ENCODE measurements around the gene TROAP.

The TROAP gene

DNA sequence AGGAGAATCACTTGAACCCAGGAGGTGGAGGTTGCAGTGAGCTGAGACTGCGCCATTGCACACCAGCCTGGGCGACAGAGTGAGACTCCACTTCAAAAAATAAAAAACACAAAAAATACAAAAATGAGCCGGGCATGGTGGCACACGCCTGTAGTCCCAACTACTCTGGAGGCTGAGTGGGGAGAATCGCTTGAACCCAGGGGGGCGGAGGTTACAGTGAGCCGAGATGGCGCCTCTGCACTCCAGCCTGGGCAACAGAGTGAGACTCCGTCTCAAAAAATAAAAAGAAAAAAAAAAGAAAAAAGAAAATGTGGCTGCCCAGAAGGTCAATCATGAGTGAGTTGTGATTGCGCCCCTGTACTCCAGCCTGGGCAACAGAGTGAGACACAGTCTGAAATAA, 32.9 kb downstream of the TROAP start:
- Histone ChIP-seq H3K9me3 (ENCODE audit: insufficient read depth, low read depth, low read length) (no peaks in the 10 kb centered on the region), H3K9ac (ENCODE audit: low read depth, low read length, poor library complexity, severe bottlenecking) (no peak overlapping the region), H3K27me3 (ENCODE audit: insufficient read depth, low read length, poor library complexity, severe bottlenecking) (no peaks in the 10 kb centered on the region), H3K36me3 (ENCODE audit: insufficient read depth, low read length) (no peaks in the 10 kb centered on the region), H3F3A (ENCODE audit: low read depth) (no peaks in the 10 kb centered on the region), H4K20me1 (ENCODE audit: insufficient read depth, low read length, poor library complexity, severe bottlenecking) (no peaks in the 10 kb centered on the region), H2AFZ (ENCODE audit: low read length) (no peak overlapping the region), H3K9me2 (replicated peaks; ENCODE audit: low read depth, low read length) (no peaks in the 10 kb centered on the region), H3K4me1 (ENCODE audit: insufficient read depth, low read length, poor library complexity, severe bottlenecking) (no peaks in the 10 kb centered on the region), H3K4me2 (ENCODE audit: low read depth, low read length, poor library complexity, severe bottlenecking) (no peak overlapping the region), H3K79me2 (ENCODE audit: insufficient read depth, low read length) (no peaks in the 10 kb centered on the region), H3K4me3 (ENCODE audit: low read length, poor library complexity, severe bottlenecking) (no peak overlapping the region)
- TF ChIP-seq EZH2phosphoT487 (IDR thresholded peaks at IDR 0.05; ENCODE audit: borderline replicate concordance): no peak
- TF ChIP-seq, protein P1, sequence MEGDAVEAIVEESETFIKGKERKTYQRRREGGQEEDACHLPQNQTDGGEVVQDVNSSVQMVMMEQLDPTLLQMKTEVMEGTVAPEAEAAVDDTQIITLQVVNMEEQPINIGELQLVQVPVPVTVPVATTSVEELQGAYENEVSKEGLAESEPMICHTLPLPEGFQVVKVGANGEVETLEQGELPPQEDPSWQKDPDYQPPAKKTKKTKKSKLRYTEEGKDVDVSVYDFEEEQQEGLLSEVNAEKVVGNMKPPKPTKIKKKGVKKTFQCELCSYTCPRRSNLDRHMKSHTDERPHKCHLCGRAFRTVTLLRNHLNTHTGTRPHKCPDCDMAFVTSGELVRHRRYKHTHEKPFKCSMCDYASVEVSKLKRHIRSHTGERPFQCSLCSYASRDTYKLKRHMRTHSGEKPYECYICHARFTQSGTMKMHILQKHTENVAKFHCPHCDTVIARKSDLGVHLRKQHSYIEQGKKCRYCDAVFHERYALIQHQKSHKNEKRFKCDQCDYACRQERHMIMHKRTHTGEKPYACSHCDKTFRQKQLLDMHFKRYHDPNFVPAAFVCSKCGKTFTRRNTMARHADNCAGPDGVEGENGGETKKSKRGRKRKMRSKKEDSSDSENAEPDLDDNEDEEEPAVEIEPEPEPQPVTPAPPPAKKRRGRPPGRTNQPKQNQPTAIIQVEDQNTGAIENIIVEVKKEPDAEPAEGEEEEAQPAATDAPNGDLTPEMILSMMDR (conservative IDR thresholded peaks at IDR 0.05; ENCODE audit: low read length): no peak

DNA sequence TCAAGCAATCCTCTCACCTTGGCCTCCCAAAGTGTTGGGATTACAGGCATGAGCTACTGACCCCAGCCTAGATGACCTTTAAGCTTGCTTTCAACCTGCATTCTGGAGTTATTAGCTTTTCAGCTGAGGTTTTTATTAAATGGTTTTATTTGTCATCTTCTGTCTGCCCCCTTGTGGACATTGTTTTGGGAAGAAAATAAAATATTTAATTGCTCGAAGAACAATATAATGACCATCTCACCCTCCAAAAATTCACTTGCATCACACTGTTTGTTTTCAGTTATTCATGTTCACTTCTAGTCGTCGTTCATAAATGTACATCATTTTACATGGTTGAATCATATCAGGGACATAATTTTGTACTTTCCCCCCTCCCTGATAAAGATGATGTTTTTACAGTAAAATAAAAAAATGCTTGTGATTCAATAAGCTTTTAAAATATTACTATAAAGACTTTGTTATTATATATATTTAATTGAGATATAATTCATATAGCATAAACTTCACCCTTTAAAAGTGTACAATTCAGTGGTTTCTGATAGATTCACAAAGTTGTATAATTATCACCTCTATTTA, 34.1 kb downstream of the TROAP start:
- H3K4me2 ChIP-seq (ENCODE audit: low read depth, low read length, poor library complexity, severe bottlenecking): no peak overlapping the region
- H3K79me2 ChIP-seq (ENCODE audit: insufficient read depth, low read length): no peaks in the 10 kb centered on the region
- H3K9me2 ChIP-seq (replicated peaks; ENCODE audit: low read depth, low read length): no peaks in the 10 kb centered on the region
- H2AFZ ChIP-seq (ENCODE audit: low read length): peak overlapping the region; percentile 66; the same call in 1 of the 2 replicates
- no peaks in the 10 kb centered on the region for H3F3A ChIP-seq (ENCODE audit: low read depth)
- H3K36me3 ChIP-seq (ENCODE audit: insufficient read depth, low read length): no peaks in the 10 kb centered on the region
- H3K4me1 ChIP-seq (ENCODE audit: insufficient read depth, low read length, poor library complexity, severe bottlenecking): no peaks in the 10 kb centered on the region
- no peaks in the 10 kb centered on the region for H3K27me3 ChIP-seq (ENCODE audit: insufficient read depth, low read length, poor library complexity, severe bottlenecking)
- H4K20me1 ChIP-seq (ENCODE audit: insufficient read depth, low read length, poor library complexity, severe bottlenecking): no peaks in the 10 kb centered on the region
- TF ChIP-seq, protein P1 (conservative IDR thresholded peaks at IDR 0.05; ENCODE audit: low read length): peak; percentile 60
- no peak for TF ChIP-seq EZH2phosphoT487 (IDR thresholded peaks at IDR 0.05; ENCODE audit: borderline replicate concordance)
- no peak overlapping the region for H3K9ac ChIP-seq (ENCODE audit: low read depth, low read length, poor library complexity, severe bottlenecking)
- no peaks in the 10 kb centered on the region for H3K9me3 ChIP-seq (ENCODE audit: insufficient read depth, low read depth, low read length)
- no peak overlapping the region for H3K4me3 ChIP-seq (ENCODE audit: low read length, poor library complexity, severe bottlenecking)

DNA sequence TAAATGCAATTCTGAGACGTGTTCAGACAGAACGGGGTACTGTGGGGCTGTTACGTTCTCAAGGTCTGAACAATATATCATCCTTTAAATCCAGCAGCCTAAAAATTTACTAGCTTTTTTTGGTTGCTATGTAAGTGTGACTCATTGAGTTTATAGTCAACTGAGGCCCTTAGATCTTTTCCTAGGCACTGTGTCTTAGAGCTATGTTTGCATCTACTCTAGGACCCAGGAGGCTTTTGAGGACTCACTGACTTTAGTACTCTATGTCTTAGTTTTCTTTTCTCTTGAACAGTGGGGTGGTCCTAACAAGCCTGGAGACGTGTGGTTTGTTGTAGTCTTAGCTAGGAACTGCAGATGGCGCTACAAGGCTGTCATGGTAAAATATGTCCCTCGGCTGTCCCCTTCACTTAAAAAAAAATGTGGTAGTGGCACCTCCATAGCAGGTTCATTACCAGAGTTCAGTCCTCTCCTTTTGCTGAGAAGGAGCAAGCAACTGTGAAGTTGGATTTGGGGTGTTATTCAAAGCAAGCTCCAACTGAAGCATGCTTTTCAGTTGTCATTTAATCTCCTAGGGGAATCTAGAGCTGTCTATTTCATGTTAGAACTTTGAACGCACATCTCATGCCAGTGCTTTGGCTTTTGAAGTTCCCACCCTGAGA, 35.6 kb downstream of the TROAP start:
- Histone ChIP-seq H3K9me3 (ENCODE audit: insufficient read depth, low read depth, low read length) (no peaks in the 10 kb centered on the region), H3K4me1 (ENCODE audit: insufficient read depth, low read length, poor library complexity, severe bottlenecking) (no peaks in the 10 kb centered on the region), H3K27me3 (ENCODE audit: insufficient read depth, low read length, poor library complexity, severe bottlenecking) (no peaks in the 10 kb centered on the region), H3K36me3 (ENCODE audit: insufficient read depth, low read length) (no peaks in the 10 kb centered on the region), H3K9ac (ENCODE audit: low read depth, low read length, poor library complexity, severe bottlenecking) (no peak overlapping the region), H2AFZ (ENCODE audit: low read length) (peak overlapping the region; percentile 49), H3F3A (ENCODE audit: low read depth) (no peaks in the 10 kb centered on the region), H3K79me2 (ENCODE audit: insufficient read depth, low read length) (no peaks in the 10 kb centered on the region), H3K4me3 (ENCODE audit: low read length, poor library complexity, severe bottlenecking) (no peak overlapping the region), H4K20me1 (ENCODE audit: insufficient read depth, low read length, poor library complexity, severe bottlenecking) (no peaks in the 10 kb centered on the region), H3K9me2 (replicated peaks; ENCODE audit: low read depth, low read length) (no peaks in the 10 kb centered on the region), H3K4me2 (ENCODE audit: low read depth, low read length, poor library complexity, severe bottlenecking) (peak overlapping the region; percentile 26)
- TF ChIP-seq EZH2phosphoT487 (IDR thresholded peaks at IDR 0.05; ENCODE audit: borderline replicate concordance): no peak
- TF ChIP-seq, protein P1 (conservative IDR thresholded peaks at IDR 0.05; ENCODE audit: low read length): peak; percentile 90

Data from Loucy (cell line).